ENCODE results near the gene EXTL1.

GRCh38 chr1:25990702-25991395 lies 30.7 kb upstream of the EXTL1 start:
- no peak for TF ChIP-seq EZH2 (IDR thresholded peaks at IDR 0.05; ENCODE audit: insufficient read depth, low read length)
- no peak for TF ChIP-seq CTCF (IDR thresholded peaks at IDR 0.05; ENCODE audit: insufficient read depth, low read depth, low read length)
